GM15510 (cell line): ENCODE results near the gene SNX11.

ENCODE experiments used
- POLR2A ChIP-seq: IDR thresholded peaks from 3 replicates; pipeline ENCODE4 v1.6.1; 2011; ENCODE audit warnings: borderline replicate concordance; ENCODE audit not compliant: insufficient read length; ENCODE audit errors: extremely low read depth

SNX11 gene

DNA sequence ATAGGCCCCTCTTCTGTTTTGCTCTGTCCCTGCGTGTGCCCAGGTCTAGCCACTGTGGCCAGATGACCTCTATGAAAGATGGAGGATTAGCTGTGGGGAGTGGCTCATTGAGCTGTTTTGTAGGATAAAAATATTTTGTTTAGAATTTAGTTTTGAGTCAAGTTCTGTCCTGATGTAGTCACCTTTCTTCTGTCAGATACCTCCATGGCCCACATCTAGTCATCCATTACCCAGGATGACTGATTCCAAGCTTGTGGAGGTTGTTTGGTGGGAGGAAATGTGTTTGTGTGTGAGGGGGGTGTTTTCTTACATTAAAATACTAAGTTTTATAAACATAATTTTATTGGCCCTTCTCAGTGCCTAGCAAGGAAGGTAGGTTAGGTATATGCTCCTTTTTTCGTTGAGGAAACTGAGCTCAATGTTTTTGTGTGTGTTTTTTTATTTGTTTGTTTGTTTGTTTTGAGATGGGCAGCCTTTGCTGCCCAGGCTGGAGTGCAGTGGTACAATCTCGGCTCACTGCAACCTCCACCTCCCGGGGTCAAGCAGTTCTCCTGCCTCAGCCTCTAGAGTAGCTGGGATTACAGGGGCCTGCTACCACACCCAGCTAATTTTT is 16.3 kb downstream of the SNX11 start:
- TF ChIP-seq POLR2A, result no peak

- no peak for TF ChIP-seq POLR2A
These were observed 18.4 kb downstream of the SNX11 start for GRCh38 chr17:48125829-48126531.

DNA sequence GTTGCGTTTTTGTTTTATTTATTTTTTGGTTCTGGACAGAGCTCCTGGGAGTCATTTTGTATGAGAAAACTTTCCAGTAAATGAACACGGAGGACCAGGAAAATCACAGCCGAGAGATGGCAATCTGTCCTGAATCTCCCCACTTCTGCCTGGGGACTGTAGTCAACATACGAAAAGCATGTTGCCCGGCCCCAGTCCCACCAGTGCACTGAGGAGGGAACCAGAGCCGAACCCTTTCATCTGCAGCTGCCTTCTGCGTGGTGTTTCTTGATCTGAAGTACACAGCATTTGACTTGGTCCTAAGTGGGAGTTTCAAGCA is 18.9 kb downstream of the SNX11 start:
- no peak for TF ChIP-seq POLR2A

- TF ChIP-seq POLR2A, result no peak
These were observed 19.9 kb downstream of the SNX11 start for GRCh38 chr17:48127371-48128051.

GRCh38 chr17:48128400-48128799 is 20.8 kb downstream of the SNX11 start:
- no peak for TF ChIP-seq POLR2A

- no peak for TF ChIP-seq POLR2A
These were observed 22.4 kb downstream of the SNX11 start for GRCh38 chr17:48129981-48130380.

GRCh38 chr17:48131216-48131824 is 23.8 kb downstream of the SNX11 start:
- TF ChIP-seq POLR2A, result no peak

DNA sequence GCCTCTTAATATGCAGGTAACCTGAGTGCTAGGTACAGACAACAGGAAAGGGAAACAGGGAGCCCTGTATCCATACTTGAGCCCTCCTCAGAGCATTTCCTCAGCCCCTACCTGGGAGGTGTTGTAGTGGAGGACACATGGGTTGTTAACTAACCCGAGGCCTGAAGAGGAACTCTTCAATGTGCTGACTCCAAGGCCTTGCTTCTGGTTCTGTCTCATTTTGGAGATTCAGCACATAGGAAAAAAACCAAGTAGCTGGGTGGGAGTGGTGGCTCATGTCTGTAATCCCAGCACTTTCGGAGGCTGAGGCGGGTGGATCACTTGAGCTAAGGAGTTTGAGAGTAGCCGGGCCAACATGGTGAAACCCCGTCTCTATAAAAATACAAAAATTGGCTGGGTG is 24.8 kb downstream of the SNX11 start:
- TF ChIP-seq POLR2A, result no peak

DNA sequence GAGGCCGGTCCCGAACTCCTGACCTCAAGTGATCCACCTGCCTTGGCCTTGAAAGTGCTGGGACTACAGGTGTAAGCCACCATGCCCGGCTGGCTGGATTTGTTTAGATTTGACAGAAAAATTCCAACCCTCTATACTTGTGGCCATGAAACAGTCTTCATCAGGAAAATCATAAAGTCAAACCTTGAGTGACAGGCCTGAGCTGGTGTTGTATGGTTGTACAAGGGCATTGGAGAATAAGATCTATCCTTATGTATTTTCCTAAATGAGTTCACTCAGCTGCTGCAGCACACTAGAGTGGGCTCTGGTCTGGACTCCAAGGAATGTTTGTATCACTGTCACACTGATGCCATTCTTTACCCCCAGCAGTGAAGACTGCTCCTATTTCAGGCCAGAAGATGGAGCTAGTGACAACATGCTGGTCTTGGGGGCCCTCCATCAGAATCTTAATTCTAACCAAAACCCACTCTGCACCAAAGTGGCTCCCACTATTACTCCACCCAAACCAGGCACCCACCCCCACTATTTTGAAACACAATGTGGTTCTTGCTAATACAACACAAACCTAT is 27.4 kb downstream of the SNX11 start:
- no peak for TF ChIP-seq POLR2A

DNA sequence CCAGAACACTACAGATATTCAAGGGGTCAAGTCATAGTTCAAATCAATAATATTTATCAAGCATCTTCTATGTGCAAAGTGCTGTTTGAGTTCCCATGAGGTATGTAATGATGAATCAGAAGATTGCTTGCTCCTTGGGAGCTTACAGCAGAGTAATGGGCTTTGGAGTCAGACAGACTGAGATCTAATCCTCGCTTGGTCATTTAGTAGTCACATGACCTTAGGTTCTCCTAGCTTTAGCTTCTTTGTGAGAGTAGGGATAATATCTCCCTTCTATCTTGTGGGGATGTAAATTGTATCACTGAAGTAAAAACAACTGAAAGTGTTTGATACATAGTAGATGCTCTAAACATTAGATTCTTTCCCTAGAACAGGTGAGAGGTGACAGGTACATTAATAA is 30.1 kb downstream of the SNX11 start:
- no peak for TF ChIP-seq POLR2A

DNA sequence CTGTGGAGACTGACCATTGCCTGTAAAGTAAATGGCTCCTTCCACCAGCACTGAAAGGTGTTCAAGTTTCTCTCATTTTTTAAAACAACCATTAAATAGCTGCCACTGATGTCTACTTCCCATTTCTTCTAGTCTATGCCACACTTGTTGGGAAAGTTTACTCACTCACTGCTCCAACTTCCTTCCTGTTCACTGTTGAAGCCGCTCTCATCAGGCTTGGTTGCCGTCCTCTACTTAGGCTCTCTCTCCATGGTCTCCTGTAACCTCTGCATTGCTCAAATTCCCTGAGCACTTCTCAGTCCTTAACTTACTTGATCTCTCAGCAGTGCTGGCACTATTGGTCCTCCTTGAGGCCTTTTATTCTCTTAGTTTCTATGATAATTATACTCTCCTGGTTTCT is 32.4 kb downstream of the SNX11 start:
- no peak for TF ChIP-seq POLR2A

- no peak for TF ChIP-seq POLR2A
These were observed 36.1 kb downstream of the SNX11 start for GRCh38 chr17:48143629-48144028.

GRCh38 chr17:48144231-48144630 is 36.7 kb downstream of the SNX11 start:
- TF ChIP-seq POLR2A, result no peak

DNA sequence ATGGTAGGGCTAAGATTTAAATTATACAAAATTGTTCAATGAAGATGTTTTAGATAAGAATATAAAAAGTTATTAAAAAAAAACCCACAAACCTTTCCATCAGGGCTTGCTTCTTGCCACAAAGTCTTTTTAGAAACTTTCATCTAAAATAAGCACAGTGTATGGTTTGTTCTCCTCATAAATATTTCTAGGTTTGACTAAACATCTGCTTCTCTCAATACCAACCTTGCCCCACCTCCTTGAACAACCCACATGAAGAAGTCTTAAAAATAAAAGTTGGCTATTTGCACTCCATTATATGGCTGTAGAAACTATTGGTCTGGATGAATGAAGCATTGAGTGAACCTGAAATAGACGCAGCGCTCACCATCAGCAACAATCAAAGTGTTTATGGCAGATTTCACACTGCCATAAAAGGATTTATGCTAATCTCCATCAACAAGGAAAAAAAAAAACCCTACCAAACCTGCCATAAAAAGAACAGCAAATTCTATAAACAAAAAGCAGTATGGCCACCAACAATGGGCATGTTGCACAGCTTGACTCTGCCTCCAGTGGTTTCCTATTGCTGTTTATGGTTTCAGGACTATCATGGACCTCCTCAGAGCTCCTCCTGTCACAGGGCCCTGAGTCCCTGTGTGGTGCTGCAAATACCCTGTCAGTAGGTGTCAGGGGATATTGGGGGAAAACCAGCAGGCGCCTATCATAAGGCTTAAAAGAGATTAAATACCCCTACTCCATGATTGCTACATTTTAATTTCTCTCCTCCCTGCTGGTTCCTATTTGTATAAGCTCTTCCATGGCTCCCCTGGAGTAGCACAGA is 37.6 kb downstream of the SNX11 start:
- no peak for TF ChIP-seq POLR2A

DNA sequence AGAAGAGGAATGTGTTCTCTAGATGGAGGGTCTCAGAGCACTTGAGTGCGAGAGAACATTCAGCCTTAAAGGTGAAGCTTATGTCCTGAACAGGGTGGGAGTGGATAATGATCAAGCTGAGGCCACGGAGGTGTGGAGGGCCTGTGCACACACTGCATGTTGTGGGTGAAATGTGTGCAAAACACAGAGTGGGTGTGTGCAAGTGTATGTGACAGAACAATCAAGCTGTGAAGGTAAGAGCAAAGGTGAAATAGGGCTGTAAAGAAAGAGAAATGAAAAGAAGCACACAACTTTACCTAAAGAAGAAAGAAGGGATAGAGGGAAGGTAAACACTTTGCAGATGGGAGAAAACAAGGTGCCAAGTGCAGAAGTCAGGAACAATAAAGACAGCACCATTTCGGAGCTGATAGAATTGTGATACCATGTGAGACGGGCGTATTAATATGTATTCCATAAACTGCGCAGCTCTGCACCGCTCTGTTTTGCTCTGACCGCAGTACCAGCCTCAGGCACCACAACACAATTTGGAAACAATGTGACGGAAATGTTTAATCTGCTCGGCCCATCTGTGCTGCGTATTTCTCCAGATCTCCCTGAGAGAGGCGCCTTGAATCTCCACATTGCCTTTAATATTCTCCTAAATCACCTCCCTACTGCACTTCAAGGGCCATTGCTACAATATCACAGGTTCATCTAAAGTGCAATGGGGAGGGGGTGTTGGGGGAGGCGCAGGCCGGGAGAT is 40.6 kb downstream of the SNX11 start:
- TF ChIP-seq POLR2A, result no peak
